ENCODE measurements around the gene SLC26A2.

The SLC26A2 gene

GRCh38 chr5:149962601-149963300, 2.2 kb downstream of the SLC26A2 start:
- no peak for ATAC-seq

GRCh38 chr5:149963729-149964128, 3.2 kb downstream of the SLC26A2 start:
- ATAC-seq: no peak

DNA sequence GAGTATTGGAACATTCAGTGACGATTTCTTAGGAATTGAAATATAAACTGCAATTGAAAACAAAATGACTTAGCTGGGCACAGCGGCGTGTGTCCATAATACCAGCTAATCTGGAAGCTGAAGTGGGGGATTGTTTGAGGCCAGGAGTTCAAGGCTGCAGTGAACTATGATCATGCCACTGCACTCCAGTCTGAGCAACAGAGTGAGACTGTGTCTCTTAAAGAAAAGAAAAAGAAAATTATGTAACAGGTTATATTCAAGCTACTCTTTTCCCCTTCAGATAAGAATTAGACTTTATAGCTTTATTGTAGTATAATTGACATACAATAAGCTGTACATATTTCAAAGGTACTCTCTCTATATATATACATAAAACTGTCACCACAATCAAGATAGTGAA, 6.4 kb downstream of the SLC26A2 start:
- no peak for ATAC-seq

- ATAC-seq: no peak
Measured at GRCh38 chr5:149969181-149969930, 8.8 kb downstream of the SLC26A2 start.

DNA sequence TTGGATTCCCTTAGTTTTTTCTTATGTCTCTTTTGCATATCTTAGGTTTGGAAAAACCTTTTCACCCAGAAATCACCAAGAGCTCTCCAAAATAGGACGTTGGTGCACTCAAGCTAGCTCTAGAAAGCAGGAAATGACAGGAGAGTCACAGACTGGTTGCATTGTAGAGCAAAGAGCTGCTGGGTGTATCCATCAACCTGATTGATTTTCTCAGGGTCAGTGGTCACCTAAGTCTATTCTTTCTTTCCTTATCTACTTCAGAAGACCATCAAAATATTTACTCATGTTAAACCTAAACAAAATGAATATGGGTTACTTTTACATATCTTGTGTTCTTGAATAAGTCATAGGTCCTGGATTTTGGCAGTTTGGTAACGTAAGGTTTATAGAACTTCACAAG, 14.9 kb downstream of the SLC26A2 start:
- ATAC-seq: no peak

GRCh38 chr5:149979896-149980295, 19.3 kb downstream of the SLC26A2 start:
- ATAC-seq: no peak

DNA sequence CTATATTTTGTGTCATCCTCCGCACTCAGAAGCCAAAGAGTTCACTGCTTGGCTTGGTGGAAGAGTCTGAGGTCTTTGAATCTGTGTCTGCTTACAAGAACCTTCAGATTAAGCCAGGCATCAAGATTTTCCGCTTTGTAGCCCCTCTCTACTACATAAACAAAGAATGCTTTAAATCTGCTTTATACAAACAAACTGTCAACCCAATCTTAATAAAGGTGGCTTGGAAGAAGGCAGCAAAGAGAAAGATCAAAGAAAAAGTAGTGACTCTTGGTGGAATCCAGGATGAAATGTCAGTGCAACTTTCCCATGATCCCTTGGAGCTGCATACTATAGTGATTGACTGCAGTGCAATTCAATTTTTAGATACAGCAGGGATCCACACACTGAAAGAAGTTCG, 20.6 kb downstream of the SLC26A2 start:
- no peak for ATAC-seq

- ATAC-seq: no peak
Measured at GRCh38 chr5:149982505-149982904, 21.9 kb downstream of the SLC26A2 start.

GRCh38 chr5:149988126-149988525, 27.6 kb downstream of the SLC26A2 start:
- ATAC-seq: no peak

GRCh38 chr5:149990518-149991376, 30.2 kb downstream of the SLC26A2 start:
- peak; percentile 76 to 79 for ATAC-seq

DNA sequence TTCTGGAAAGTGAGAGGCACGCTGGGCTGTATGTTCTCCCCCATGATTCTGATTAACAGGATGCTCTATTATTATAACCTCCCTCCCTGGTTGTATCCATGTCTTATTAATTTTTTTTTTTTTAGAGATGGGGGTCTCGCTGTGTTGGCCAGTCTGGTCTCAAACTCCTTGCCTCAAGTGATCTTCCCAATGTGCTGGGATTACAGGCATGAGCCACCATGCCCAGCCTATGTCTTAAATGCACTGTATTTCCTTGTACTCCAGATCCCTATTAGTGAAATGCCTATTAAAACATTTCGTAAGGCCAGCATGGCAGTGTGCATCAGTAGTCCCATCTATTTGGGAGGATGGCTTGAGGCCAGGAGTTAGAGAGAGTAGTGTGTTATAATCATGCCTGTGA, 32.9 kb downstream of the SLC26A2 start:
- ATAC-seq: no peak

DNA sequence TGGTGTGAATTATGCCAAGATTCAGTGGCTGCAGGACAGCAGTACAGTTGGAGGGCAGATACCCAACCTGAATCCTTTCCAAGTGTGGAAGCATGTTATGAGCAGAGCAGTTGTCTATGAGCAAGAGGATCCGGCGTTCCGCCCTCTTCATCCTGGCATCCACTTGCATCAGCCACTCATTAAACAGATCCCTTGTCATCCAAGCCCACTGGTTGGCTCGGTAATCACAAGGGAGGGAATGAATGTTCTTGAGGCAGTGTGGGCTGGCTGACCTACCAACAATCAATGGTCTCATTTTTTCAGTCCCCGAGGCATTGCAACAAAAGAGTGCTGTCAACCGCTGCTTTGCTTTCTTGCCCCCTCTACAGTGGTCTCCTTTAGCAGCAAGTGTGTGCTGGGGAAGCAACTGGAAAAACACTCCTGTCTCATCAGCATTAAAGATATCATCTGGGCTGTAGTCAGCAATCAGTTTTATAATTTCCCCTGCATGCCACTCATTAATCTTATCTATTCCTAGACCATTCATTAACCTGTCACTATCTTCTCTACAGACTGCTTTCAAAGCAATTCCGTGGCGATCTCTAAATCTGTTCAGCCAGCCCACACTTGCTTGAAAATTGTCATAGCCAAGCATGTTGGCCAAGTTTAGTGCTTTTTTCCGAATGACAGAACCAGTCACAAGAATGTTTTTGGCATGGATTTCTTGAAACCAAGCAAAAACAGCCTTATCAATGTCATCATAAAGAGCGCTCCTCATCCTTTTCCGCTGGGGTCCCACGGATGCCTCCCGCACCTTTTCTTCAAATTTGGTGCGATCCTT, 35.0 kb downstream of the SLC26A2 start:
- no peak for ATAC-seq

DNA sequence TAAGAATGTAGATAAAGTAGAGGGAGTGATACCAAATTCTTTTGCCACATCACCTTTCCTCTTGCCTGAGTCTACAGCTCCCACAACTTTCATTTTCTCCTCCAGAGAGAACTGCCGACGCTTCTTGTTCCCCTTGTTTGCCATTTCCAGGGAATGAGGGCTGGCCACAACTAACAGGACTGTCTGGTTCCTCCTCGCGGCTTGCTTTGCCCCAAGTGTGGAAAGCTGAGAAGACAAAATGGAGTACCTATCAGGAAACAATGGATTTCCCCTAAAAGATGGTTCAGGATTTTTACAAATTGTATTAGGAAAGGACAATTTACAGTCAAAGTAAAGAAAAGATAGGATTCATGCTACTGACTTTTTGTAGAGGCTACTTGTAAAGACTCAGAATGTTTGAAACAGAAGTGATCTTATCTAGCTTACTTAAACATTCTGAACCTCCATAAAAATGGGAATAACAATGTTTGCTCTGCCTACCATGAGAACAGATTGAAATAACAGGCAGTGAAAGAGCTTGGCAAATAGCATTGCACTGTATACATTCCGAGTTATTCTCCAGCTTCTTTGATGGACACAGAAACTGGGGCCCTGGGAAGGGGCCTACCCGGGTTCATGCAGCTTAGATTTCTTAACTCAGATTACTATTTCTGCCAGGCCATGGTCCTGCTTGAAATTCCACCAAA, 35.8 kb downstream of the SLC26A2 start:
- no peak for ATAC-seq

- no peak for ATAC-seq
Measured at GRCh38 chr5:149998281-149998680, 37.7 kb downstream of the SLC26A2 start.

DNA sequence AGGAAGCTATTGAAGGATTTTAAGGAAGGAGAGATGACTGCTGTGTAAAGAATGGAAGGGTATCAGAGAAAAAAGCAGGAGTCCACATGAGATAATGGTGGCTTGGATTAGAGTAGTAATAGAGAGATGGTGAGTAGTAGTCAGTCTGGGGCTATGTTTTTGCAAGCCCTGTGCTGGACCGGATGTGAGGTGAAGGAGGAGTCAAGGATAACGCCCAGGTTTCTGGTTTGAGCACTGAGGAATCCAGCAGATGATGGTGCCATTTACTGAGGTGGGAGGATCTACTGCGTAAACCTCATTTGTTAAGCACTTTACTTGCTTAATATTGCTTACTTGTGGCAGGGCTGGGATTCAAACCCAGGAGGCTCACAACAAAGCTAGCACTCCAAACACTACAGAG, 38.8 kb downstream of the SLC26A2 start:
- no peak for ATAC-seq

- no peak for ATAC-seq
Measured at GRCh38 chr5:149999866-150000255, 39.3 kb downstream of the SLC26A2 start.

DNA sequence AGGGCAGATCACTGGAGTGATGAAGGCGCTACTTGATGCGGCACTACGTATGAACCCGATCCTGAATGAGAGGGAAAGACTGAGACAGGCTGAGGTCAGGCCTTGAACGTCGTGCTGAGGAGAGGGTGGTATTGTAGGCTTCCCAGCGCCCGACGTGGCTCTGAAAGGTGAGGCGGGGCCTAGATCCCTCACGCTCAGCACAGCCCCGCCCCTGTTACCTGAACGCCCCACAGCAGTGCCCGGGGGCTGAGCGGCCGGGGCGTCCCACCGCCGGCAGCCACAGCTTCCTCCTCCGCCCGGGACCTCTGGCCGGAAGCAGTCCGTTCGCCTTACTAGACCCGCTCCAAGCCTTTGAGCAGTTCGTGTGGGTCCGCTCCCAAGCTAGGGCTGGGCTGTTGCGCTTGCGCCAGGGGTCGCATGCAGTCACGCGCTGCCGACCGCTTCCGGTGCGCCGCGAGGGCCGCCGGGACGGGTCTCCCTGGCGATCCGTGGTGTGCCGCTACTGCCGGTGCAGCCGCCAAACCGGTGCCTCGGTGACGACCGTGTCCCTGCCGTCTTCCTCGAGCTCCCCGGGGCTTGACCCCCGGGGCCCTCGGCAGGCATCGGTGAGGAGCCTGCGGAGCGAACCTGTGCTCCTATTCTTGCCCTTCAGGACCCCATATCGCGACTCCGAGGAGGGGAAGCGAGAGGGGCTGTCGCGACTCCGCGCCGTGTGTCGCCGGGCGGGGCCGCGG, 39.9 kb downstream of the SLC26A2 start, which contains the start of the genes HMGXB3 and TIGD6:
TSS of gene HMGXB3 (plus strand) at position 484 of the 734 bp plus-strand sequence. CDS start 4,114 bp downstream, outside the sequence.
TSS of gene TIGD6 (minus strand) at position 399 of the 734 bp plus-strand sequence. CDS start 4,306 bp downstream, outside the sequence.
- peak; percentile 91 to 92 for ATAC-seq

DNA sequence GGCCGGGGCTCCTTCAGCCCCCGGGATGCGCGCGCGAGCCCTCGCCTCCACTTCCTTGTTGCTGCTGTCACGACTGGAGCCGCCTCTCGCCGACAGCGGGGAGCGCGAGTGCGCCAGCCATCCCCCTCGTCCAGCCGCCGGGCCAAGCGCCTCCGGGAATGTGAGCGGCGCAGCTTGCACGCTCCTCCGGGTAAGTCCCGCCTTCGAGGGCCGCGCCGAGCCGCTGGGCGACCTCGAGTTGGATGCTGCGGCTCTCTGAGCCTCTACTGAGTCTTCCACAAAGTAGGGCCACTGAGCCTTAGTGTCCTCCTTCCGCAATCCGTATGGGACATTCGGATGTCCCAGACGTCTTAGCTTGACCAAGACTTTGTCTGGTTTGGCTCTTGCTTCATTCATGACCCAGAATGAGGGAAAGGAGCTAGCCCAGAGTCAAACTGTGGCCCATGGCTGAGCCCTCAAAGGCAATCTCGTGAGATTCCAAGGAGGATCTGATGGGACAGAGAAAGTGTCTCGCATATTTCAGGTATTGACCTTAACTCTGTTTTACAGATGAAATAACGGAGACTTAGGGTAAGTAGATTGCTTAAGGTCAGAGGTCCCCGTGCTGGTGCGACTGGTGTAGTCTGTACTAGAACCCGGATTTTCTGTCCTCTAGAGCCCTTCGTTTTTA, 40.6 kb downstream of the SLC26A2 start:
- ATAC-seq: peak in 1 of 2 donors; percentile 18

- ATAC-seq: peak; percentile 57
Measured at GRCh38 chr5:150001660-150002486, 41.3 kb downstream of the SLC26A2 start.
